Psoas muscle (tissue), 8 donors: ENCODE results near the gene C19orf47. TPM values are rescaled to one million over a fixed set of nuclear protein-coding genes. Genes with fewer than 3 reads are reported as not detected.
A peak's percentile ranks its signal among the peaks of the same experiment; 100 is the strongest.

Source experiments
- ATAC-seq, 4 donors: fragments of 200-7000 bp; cut with Tn5 transposase; one replicate each; pipeline ENCODE4 v1.9.1; 2020; ENCODE audit warnings: moderate library complexity in 3 of 4, mild to moderate bottlenecking in 2 of 4
- DNase-seq, 2 donors: peaks; one replicate each; pipeline ENCODE4 v3.0.0-alpha.2; 2020
- H3K27ac ChIP-seq: fragments of 200-600 bp; one replicate; pipeline ENCODE4 v1.8.0; 2022
- H3K27me3 ChIP-seq, 3 donors: fragments of 200-600 bp in 1 of 3; one replicate each; pipeline versions ENCODE4 v1.6.1 to v1.8.0; 2013 to 2022; ENCODE audit warnings: low read length in 2 of 3, mild to moderate bottlenecking in 2 of 3, moderate library complexity in 1 of 3; ENCODE audit not compliant: insufficient read depth in 3 of 3
- H3K36me3 ChIP-seq, 2 donors: fragments of 200-600 bp in 1 of 2; one replicate each; pipeline versions ENCODE4 v1.6.1 to v1.8.0; 2013 to 2022; ENCODE audit warnings: low read depth in 1 of 2, mild to moderate bottlenecking in 1 of 2, moderate library complexity in 1 of 2; ENCODE audit not compliant: insufficient read depth in 1 of 2
- H3K4me1 ChIP-seq: fragments of 200-600 bp; one replicate; pipeline ENCODE4 v1.8.0; 2022
- H3K4me3 ChIP-seq: fragments of 200-600 bp; one replicate; pipeline ENCODE4 v1.8.0; 2022; ENCODE audit warnings: mild to moderate bottlenecking
- H3K9me3 ChIP-seq: fragments of 200-600 bp; one replicate; pipeline ENCODE4 v1.8.0; 2022
- CTCF ChIP-seq: fragments of 200-600 bp; IDR thresholded peaks from one replicate; pipeline ENCODE4 v1.8.0; 2022; ENCODE audit warnings: antibody characterized with exemption
- WGBS, 3 donors: extraction: QIAGEN DNeasy Blood & Tissue Kit; methylation state at CpG; one replicate each; pipeline versions ENCODE4 v1.1.6 to v1.1.7; 2013; 5-methylcytosine and 5-hydroxymethylcytosine counted together
- intact Hi-C, 2 donors: fragments of 100-400 bp; cut with DNase I; formaldehyde crosslinking; loops; one replicate each; pipeline versions ENCODE4 v1.11.0 to v1.14.2; 2022
- polyA plus RNA-seq, 3 donors: library from polyadenylated mRNA; stranded (reverse); fragments of 200-250 nt; gene quantifications; one replicate each; pipeline ENCODE4 v1.2.3, GENCODE V29; 2013
- total RNA-seq, 4 donors: library from RNA; stranded (reverse); fragmentation: NEBNext Ultra II Directional in 2 of 4; extraction: Animal tissue kit (Norgen Biotek cat#: 25700) in 2 of 4; gene quantifications; one replicate each; pipeline versions ENCODE4 v1.2.1 to v1.2.4, GENCODE V29; 2021 to 2023
- donor health status: healthy with polysubstance abuse.
- donor health status: DM: no; HTN: no; CAD: no; lungs with moderate emphysema.
- donor health status: Bipolar disorder and iron deficiency.
- donor health status: healthy.
- donor health status: DM: yes; HTN: yes; CAD: no.
- donor health status: DM: no; HTN: no; CAD: no.
- donor health status: DM: no; HTN: no; CAD: no.
- donor health status: DM: yes; HTN: yes; CAD: no.

C19orf47 gene
- total and polyA plus RNA-seq, 7 donors: 220 to 436 (median 299) TPM

GRCh38 chr19:40309666-40310065 lies 38.5 kb downstream of the C19orf47 start:
- DNase-seq: no peak
- no peak for TF ChIP-seq CTCF
- Histone ChIP-seq H3K4me1 (no peaks in the 10 kb centered on the region), H3K36me3 (no peaks in the 10 kb centered on the region), H3K27ac (no peak overlapping the region), H3K4me3 (no peak overlapping the region), H3K27me3 (no peaks in the 10 kb centered on the region), H3K9me3 (no peaks in the 10 kb centered on the region)
- intact Hi-C loops: loop anchor here in 1 of 2 donors (10.0 kb wide), 2 partner anchors 215 to 285 kb away; no protein-coding TSS in a partner anchor
- WGBS, 3 donors: 81 to 100% (median 100%) methylated on average over 1 of the region's 1 CpG
- ATAC-seq: no peak

- Histone ChIP-seq H3K27ac (no peak overlapping the region), H3K27me3 (no peaks in the 10 kb centered on the region), H3K4me1 (no peaks in the 10 kb centered on the region), H3K36me3 (no peaks in the 10 kb centered on the region), H3K4me3 (no peak overlapping the region), H3K9me3 (no peaks in the 10 kb centered on the region)
- intact Hi-C loops: loop anchor here (2.0 to 10.0 kb wide), 2 partner anchors 289 to 293 kb away; no protein-coding TSS in a partner anchor
- TF ChIP-seq CTCF: peak; percentile 70
- DNase-seq (peak; percentile 75 to 86), ATAC-seq (peak; percentile 63 to 91 (median 84))
- 7 to 10% (median 10%) methylated on average over 5 of the region's 5 CpGs for WGBS, 3 donors
These were observed 42.8 kb downstream of the C19orf47 start for GRCh38 chr19:40305403-40305802.

- ATAC-seq (no peak), DNase-seq (no peak)
- Histone ChIP-seq H3K27ac (no peak overlapping the region), H3K36me3 (no peaks in the 10 kb centered on the region), H3K9me3 (no peaks in the 10 kb centered on the region), H3K27me3 (no peaks in the 10 kb centered on the region), H3K4me3 (no peak overlapping the region), H3K4me1 (no peaks in the 10 kb centered on the region)
- intact Hi-C loops: loop anchor here (2.0 to 10.0 kb wide), 3 partner anchors 290 to 328 kb away; no protein-coding TSS in a partner anchor
- WGBS, 3 donors: 56 to 63% (median 57%) methylated on average over 4 of the region's 4 CpGs
- TF ChIP-seq CTCF: no peak
These were observed 43.9 kb downstream of the C19orf47 start for GRCh38 chr19:40304306-40304705.

- WGBS, 3 donors: 82 to 92% (median 91%) methylated on average over 2 of the region's 2 CpGs
- no peaks in the 10 kb centered on the region for H3K27me3 ChIP-seq
- no peak overlapping the region for H3K27ac ChIP-seq
- no peak for ATAC-seq
- intact Hi-C loops: loop anchor here (2.0 to 10.0 kb wide), 3 partner anchors 291 to 329 kb away; no protein-coding TSS in a partner anchor
- H3K4me1 ChIP-seq: no peaks in the 10 kb centered on the region
- H3K9me3 ChIP-seq: no peaks in the 10 kb centered on the region
- no peak for TF ChIP-seq CTCF
- no peak overlapping the region for H3K4me3 ChIP-seq
- DNase-seq: no peak
- H3K36me3 ChIP-seq: no peaks in the 10 kb centered on the region
These were observed 44.4 kb downstream of the C19orf47 start for GRCh38 chr19:40303765-40304164.
